NCI-H446 treated with DMSO at 0.1 percent for 48 hours (cell line): ENCODE results near the gene FSCB.
"Not testable (repeated sequence)": the region's sequence is repeated elsewhere in the genome, so short reads cannot be mapped to it uniquely, and the experiment has no call there.

ENCODE experiments used
- DNase-seq: peaks from one replicate; lab custom pipeline; 2025; lab: John Stamatoyannopoulos, UW

The FSCB gene

DNA sequence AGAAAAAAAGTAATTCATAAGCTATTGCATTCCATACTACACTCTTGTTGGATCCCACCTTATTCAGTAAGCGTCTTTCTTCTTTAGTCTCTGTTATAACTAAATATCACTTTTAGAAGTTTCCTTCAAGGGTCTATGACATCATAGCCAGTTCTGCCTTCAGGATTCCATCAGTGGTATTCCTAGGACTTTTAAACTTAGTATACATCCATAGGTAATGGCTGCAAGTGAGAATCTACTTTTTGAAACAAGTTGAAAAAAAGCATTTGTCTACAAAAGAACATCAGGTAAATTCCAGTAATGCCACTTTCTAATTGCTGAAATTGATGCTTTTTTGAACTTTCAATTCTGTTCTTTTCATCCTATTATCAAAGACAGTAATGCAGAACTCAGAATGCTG lies at the start of gene FSCB:
TSS of gene FSCB (minus strand) at position 101 of the 400 bp plus-strand sequence. CDS start 296 bp downstream, outside the sequence.
- DNase-seq, result no peak

GRCh38 chr14:44531658-44532057 lies 24.6 kb upstream of the FSCB start:
- DNase-seq, result no peak

DNA sequence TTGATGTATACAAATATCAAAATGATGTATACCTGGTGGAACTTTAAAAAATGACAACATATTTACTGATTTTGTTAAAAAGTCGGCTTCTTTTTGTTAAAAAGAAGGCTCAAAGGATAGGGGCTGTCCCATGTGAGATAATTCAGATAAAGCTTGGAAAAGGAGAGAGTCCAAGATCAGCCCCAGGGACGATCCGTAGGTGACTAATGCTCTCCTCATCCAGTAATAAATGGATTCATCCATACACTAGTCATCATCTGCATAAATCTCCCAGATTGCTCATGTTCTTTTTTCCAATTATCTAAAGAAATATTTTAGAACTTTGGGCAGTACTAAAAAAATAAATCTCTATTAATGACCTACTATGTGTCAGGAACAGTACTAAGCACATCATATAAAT lies 23.4 kb upstream of the FSCB start:
- DNase-seq, result no peak

DNA sequence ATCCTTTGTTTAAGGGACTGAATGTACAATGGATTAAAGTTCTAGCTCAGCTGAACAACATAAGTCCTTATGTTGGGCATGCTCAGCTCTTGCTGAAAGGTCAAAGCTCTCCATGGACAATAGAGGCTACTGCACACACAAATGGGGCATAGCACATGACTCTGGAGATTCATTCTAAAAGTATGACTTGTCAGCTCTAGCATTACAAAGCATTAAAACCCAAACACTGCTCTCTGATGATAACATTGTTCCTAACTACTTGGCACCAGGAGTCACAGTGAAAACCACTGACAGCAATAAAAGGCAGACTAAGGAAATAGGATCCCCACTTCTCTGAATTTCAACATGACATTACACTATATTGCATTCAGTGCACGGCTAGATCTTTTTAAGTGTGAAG lies 21.9 kb upstream of the FSCB start:
- DNase-seq, result no peak

GRCh38 chr14:44528180-44528579 lies 21.1 kb upstream of the FSCB start:
- DNase-seq, result no peak

DNA sequence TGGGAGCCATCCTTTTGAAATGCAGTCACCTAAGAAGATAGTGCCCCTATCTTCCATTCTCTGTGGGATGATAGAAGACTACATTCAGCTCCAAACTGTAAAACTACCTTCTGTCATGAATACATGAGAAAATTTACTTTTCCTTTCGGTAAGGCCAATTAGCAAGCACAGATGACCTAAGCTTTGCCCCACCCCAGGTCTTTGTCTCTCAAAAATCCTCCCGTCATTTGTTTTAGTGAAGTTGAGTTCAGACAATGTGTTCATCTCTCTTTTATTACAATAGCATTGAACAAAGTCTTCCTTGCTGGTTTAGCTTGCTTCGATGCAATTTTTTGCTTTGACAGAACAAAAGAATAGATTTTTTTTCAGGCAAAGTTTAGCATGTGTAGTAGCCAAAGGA lies 18.2 kb upstream of the FSCB start:
- no peak for DNase-seq

DNA sequence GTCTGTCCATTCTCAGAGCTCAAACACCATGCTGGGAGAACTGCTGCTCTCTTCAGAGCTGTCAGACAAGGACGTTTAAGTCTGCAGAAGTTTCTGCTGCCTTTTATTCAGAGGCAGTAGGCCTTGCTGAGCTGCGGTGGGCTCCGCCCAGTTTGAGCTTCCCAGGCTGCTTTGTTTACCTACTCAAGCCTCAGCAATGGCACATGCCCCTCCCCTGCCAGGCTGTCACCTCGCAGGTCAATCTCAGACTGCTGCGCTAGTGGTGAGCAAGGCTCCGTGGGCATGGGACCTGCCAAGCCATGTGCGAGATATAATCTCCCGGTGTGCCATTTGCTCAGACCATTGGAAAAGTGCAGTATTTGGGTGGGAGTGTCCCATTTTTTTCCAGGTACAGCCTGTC lies 8.6 kb upstream of the FSCB start:
- not testable (repeated sequence) for DNase-seq

DNA sequence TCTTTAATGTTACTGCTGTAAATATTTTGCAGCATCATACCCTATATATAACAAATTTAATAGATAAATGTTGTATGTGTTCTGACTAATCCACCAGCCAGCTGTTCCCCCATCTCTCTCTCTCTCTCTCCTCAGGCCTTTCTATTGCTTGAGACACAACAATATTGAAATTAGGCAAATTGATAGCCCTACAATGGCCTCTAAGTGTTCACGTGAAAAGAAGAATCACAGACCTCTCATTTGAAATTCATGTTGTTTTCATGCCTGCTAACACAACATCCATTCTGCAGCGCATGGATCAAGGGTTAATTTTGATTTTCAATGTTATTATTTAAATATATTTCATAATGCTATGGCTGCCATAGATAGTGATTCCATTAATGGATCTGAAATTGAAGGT lies 1.8 kb upstream of the FSCB start:
- DNase-seq, result no peak

- no peak for DNase-seq
Measured at GRCh38 chr14:44505588-44505987, 1.5 kb downstream of the FSCB start.

DNA sequence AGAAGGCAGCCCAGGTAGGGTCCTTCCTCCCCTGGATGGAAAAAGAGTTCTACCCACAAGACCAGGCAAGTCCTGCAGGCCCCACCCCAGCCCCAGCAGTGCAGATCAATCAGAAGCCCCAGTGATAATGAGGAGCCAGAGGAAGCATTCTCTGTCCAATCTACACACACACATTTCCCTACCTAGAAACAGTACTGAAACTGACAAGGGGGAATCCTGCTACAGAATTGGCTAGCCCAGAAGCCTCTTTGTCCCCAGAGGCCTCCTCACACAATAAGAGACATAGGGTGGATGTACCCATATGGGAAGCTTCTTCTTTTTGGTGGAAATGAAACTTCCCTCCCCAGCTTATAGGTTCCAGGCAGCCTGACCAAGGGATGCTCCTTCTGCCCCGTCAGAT lies 9.9 kb downstream of the FSCB start:
- no peak for DNase-seq

DNA sequence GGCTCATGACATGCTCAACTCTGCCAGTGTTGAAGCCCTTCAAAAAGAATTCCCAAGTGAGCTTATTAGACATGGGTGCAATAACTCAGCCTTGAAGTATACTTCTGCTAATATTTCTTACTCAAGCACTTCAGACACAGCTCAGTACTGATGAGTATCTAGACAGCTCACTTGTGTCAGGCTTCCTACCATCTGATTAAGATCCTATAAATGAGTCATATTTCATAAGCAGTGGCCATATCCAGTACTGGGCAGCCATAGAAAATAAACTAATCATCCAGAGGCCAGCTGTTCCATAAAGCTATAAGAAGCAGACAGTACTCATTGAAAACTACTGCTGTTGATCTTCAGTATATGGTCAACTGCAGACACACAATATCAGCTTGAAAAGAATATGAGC lies 12.9 kb downstream of the FSCB start:
- no peak for DNase-seq

DNA sequence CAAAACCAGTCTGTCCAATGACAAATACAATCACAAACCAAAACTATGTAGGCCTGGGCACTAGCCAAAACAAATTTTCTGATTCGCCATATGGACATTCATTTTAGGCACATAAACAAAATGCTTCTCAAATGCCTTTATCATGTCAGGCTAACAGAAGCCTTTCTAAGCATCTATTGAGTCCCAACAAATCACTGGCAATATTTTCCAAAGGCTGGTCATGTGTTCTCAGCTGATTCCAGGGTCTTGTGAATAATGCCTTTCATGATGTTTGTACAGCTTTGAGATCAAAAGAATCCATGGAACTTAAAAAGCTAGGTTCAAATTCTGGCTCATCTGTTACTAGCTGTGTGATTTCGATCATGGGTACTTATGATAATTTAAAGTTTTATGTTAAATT lies 16.1 kb downstream of the FSCB start:
- DNase-seq, result no peak

DNA sequence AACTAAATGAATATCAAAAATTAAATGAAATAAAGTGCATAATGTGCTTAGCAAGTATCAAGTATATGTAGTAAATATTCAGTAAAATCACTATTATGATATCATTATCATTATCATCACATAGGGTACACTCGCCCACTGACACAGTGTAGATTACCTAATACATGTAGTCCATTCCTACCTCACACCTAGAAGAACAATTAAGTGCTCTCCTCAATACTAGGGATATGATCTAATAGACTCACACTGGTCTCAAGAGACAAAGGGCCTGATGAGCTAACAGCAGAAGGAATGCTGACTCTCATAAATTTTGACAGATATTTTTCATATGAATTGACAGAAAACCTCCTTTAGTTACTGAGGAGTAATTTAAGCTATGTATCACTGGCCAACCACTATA lies 29.1 kb downstream of the FSCB start:
- DNase-seq, result no peak

DNA sequence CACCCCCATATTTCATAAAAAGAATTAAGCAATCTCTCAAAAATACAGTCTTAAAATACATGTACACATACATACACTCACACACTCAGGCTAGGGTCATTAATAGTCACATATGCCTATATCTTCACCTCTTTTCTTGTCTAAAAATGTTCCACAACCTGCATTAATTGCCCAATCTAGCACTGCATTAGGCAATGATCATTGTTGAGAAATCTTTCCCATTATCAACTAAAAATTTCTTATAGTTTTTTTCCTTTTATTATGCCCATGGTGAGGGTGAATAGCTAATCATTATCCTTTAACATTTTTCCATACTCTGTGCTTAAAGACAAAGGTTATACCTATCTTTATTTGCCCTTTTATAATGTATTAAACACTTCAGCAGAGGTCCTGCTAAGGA lies 38.3 kb downstream of the FSCB start:
- DNase-seq, result no peak

GRCh38 chr14:44463356-44464004 lies 43.6 kb downstream of the FSCB start:
- DNase-seq, result peak; percentile 20

DNA sequence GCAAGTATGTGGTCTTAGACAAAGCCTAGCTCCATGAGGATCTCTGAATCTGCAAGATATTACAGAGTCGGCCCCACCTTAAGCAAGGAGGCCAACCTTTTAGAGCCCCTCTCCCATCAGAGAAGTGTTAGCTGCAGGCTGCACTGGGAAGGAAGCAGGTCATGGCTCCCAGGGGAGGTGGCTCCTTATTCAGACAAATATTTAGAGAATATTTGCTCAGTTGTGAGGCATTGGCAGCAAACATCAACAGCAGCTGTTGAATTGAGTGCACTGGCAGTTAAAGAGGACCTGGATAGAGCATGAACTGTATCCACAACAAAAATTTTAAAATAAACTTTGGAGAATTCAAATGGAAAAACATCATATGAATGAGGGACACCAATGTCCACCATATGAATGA lies 44.7 kb downstream of the FSCB start:
- no peak for DNase-seq

GRCh38 chr14:44461811-44462210 lies 45.3 kb downstream of the FSCB start:
- no peak for DNase-seq
